GM12892 (cell line): ENCODE results near the gene RRAS.

Experiments used
- POLR2A ChIP-seq: IDR thresholded peaks from 2 replicates; pipeline ENCODE4 v1.6.1; 2011; ENCODE audit warnings: low read depth, low read length, control low read depth
- POLR2AphosphoS5 ChIP-seq: IDR thresholded peaks from 2 replicates; pipeline ENCODE4 v1.6.1; 2011; ENCODE audit warnings: low read depth, low read length, control low read depth
- TAF1 ChIP-seq: IDR thresholded peaks from 2 replicates; pipeline ENCODE4 v1.6.1; 2011; ENCODE audit warnings: low read depth, mild to moderate bottlenecking, control low read depth, low read length, borderline replicate concordance

- TF ChIP-seq POLR2A, result no peak
- no peak for TF ChIP-seq TAF1
- TF ChIP-seq POLR2AphosphoS5, result no peak; the same call in 1 of the 2 replicates
These were observed 47.2 kb upstream of the RRAS start for GRCh38 chr19:49687150-49687549.
